ENCODE data around the gene IGFBP2. TPM values are rescaled to one million over a fixed set of nuclear protein-coding genes. Genes with fewer than 3 reads are reported as not detected.

IGFBP2 gene
- total and polyA plus RNA-seq, 2 donors (not counting 1 experiment from before 2014, with no cell fraction given), result not detected

GRCh38 chr2:216690456-216690852 lies 57.2 kb downstream of the IGFBP2 start:
- Histone ChIP-seq H3K36me3 (replicated peaks in 1 of 2; ENCODE audit: control extremely low read depth in 1 of 2, control insufficient read depth in 1 of 2, extremely low read depth in 1 of 2, insufficient read depth in 2 of 2, low read length in 1 of 2) (no peaks in the 10 kb centered on the region), H3K4me3 (ENCODE audit: control extremely low read depth in 1 of 5, extremely low read depth in 1 of 5, insufficient read depth in 1 of 5, low read depth in 2 of 5, low read length in 4 of 5) (no peak overlapping the region), H3K27me3 (replicated peaks in 1 of 4; ENCODE audit: control extremely low read depth in 1 of 4, control insufficient read depth in 3 of 4, insufficient read depth in 4 of 4, low read length in 3 of 4) (peaks cover 0 to 73% (median 35%) of the 10 kb centered on the region in 4 experiments), H3K27ac (ENCODE audit: low read length in 2 of 2) (no peak overlapping the region), H3K79me2 (ENCODE audit: control insufficient read depth, insufficient read depth, low read length) (no peaks in the 10 kb centered on the region), H4K20me1 (ENCODE audit: control insufficient read depth, insufficient read depth, low read length, poor library complexity, severe bottlenecking) (no peaks in the 10 kb centered on the region), H2AFZ (ENCODE audit: insufficient read depth, low read depth, low read length, poor library complexity, severe bottlenecking) (no peak overlapping the region), H3K9me3 (ENCODE audit: control extremely low read depth in 1 of 3, control insufficient read depth in 2 of 3, insufficient read depth in 1 of 3, low read length in 2 of 3) (peaks cover 0 to 7% (median 0%) of the 10 kb centered on the region in 3 donors), H3K4me2 (replicated peaks; ENCODE audit: low read depth, low read length, poor library complexity, severe bottlenecking) (no peak overlapping the region), H3K9ac (ENCODE audit: low read length) (no peak overlapping the region), H3K4me1 (ENCODE audit: control insufficient read depth in 2 of 2, insufficient read depth in 2 of 2, low read length in 2 of 2) (peaks cover 25 to 30% of the 10 kb centered on the region in 2 donors)
- Mint-ChIP-seq H3K27ac (no peak overlapping the region), H3K9me3 (ENCODE audit: insufficient read depth) (no peaks in the 10 kb centered on the region), H3K4me1 (peaks cover 24% of the 10 kb centered on the region), H3K27me3 (peaks cover 62% of the 10 kb centered on the region), H3K4me3 (no peak overlapping the region)
- intact Hi-C loops (cut with micrococcal nuclease), result no loop called here
- ChIA-PET CTCF (interaction anchor here (0.8 kb wide), 1 partner anchor 11 kb away, joined by 3 read pairs; no protein-coding TSS in a partner anchor), POLR2A (no interaction called here)
- TF ChIP-seq EZH2 (IDR thresholded peaks at IDR 0.05; ENCODE audit: borderline replicate concordance, insufficient read depth, low read depth, low read length, poor library complexity, severe bottlenecking) (no peak), CTCF (IDR thresholded peaks at IDR 0.05) (no peak)
- WGBS (ENCODE audit: insufficient coverage), result 61% methylated on average over 3 of the region's 6 CpGs
- ATAC-seq (ENCODE audit: low read depth) (no peak), DNase-seq (no peak)

GRCh38 chr2:216690853-216691741 lies 57.9 kb downstream of the IGFBP2 start:
- ATAC-seq (ENCODE audit: low read depth) (no peak), DNase-seq (no peak)
- H3K27me3 ChIP-seq (replicated peaks in 1 of 4; ENCODE audit: control extremely low read depth in 1 of 4, control insufficient read depth in 3 of 4, insufficient read depth in 4 of 4, low read length in 3 of 4), result peaks cover 0 to 77% (median 36%) of the 10 kb centered on the region in 4 experiments
- no peak overlapping the region for H3K27ac ChIP-seq (ENCODE audit: low read length in 2 of 2)
- H3K9me3 ChIP-seq (ENCODE audit: control extremely low read depth in 1 of 3, control insufficient read depth in 2 of 3, insufficient read depth in 1 of 3, low read length in 2 of 3), result peaks cover 0 to 7% (median 0%) of the 10 kb centered on the region in 3 donors
- no peak overlapping the region for H3K4me3 ChIP-seq (ENCODE audit: control extremely low read depth in 1 of 5, extremely low read depth in 1 of 5, insufficient read depth in 1 of 5, low read depth in 2 of 5, low read length in 4 of 5)
- no peak overlapping the region for H2AFZ ChIP-seq (ENCODE audit: insufficient read depth, low read depth, low read length, poor library complexity, severe bottlenecking)
- peak overlapping the region; percentile 2 for H3K4me3 Mint-ChIP-seq
- no peak overlapping the region for H3K27ac Mint-ChIP-seq
- no peaks in the 10 kb centered on the region for H3K79me2 ChIP-seq (ENCODE audit: control insufficient read depth, insufficient read depth, low read length)
- H3K4me2 ChIP-seq (replicated peaks; ENCODE audit: low read depth, low read length, poor library complexity, severe bottlenecking), result no peak overlapping the region
- H4K20me1 ChIP-seq (ENCODE audit: control insufficient read depth, insufficient read depth, low read length, poor library complexity, severe bottlenecking), result no peaks in the 10 kb centered on the region
- intact Hi-C loops (cut with micrococcal nuclease), result no loop called here
- peaks cover 25 to 30% of the 10 kb centered on the region in 2 donors for H3K4me1 ChIP-seq (ENCODE audit: control insufficient read depth in 2 of 2, insufficient read depth in 2 of 2, low read length in 2 of 2)
- ChIA-PET CTCF (interaction anchor here (0.8 kb wide), 1 partner anchor 12 kb away, joined by 3 read pairs; no protein-coding TSS in a partner anchor), POLR2A (no interaction called here)
- H3K27me3 Mint-ChIP-seq, result peaks cover 62% of the 10 kb centered on the region
- H3K36me3 ChIP-seq (replicated peaks in 1 of 2; ENCODE audit: control extremely low read depth in 1 of 2, control insufficient read depth in 1 of 2, extremely low read depth in 1 of 2, insufficient read depth in 2 of 2, low read length in 1 of 2), result no peaks in the 10 kb centered on the region
- peaks cover 24% of the 10 kb centered on the region for H3K4me1 Mint-ChIP-seq
- WGBS (ENCODE audit: insufficient coverage), result 8% methylated on average over 12 of the region's 23 CpGs
- TF ChIP-seq EZH2 (IDR thresholded peaks at IDR 0.05; ENCODE audit: borderline replicate concordance, insufficient read depth, low read depth, low read length, poor library complexity, severe bottlenecking), result no peak
- no peak for TF ChIP-seq CTCF (IDR thresholded peaks at IDR 0.05)
- no peaks in the 10 kb centered on the region for H3K9me3 Mint-ChIP-seq (ENCODE audit: insufficient read depth)
- no peak overlapping the region for H3K9ac ChIP-seq (ENCODE audit: low read length)
